ENCODE results near the gene TENM4. TPM values are rescaled to one million over a fixed set of nuclear protein-coding genes. Genes with fewer than 3 reads are reported as not detected.

The TENM4 gene
- total RNA-seq, 4 donors from 2014 or later: 7.7 to 39.3 (median 16.1) TPM

- intact Hi-C loops (cut with DNase I): no loop called here
Observed at GRCh38 chr11:78922859-78923625, 517.8 kb downstream of the TENM4 start.

GRCh38 chr11:78921509-78921908 lies 519.3 kb downstream of the TENM4 start:
- Histone ChIP-seq H3K27me3 (no peaks in the 10 kb centered on the region), H3K4me1 (no peaks in the 10 kb centered on the region), H3K4me3 (no peak overlapping the region), H3K27ac (no peak overlapping the region), H3K36me3 (no peaks in the 10 kb centered on the region), H3K9me3 (no peaks in the 10 kb centered on the region)
- TF ChIP-seq POLR2A (IDR thresholded peaks at IDR 0.05): no peak
- TF ChIP-seq, protein P1, sequence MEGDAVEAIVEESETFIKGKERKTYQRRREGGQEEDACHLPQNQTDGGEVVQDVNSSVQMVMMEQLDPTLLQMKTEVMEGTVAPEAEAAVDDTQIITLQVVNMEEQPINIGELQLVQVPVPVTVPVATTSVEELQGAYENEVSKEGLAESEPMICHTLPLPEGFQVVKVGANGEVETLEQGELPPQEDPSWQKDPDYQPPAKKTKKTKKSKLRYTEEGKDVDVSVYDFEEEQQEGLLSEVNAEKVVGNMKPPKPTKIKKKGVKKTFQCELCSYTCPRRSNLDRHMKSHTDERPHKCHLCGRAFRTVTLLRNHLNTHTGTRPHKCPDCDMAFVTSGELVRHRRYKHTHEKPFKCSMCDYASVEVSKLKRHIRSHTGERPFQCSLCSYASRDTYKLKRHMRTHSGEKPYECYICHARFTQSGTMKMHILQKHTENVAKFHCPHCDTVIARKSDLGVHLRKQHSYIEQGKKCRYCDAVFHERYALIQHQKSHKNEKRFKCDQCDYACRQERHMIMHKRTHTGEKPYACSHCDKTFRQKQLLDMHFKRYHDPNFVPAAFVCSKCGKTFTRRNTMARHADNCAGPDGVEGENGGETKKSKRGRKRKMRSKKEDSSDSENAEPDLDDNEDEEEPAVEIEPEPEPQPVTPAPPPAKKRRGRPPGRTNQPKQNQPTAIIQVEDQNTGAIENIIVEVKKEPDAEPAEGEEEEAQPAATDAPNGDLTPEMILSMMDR (IDR thresholded peaks at IDR 0.05): no peak
- intact Hi-C loops (cut with DNase I): no loop called here
- no peak for DNase-seq
- 51 to 65% methylated on average over 2 to 3 of the region's 3 CpGs for WGBS, 2 donors

More at GRCh38 chr11:78922859-78923625, 517.8 kb downstream of the TENM4 start:
- no peak for DNase-seq
- no peak overlapping the region for H3K4me3 ChIP-seq
- TF ChIP-seq, protein P1 (IDR thresholded peaks at IDR 0.05): no peak
- no peak for TF ChIP-seq POLR2A (IDR thresholded peaks at IDR 0.05)
- WGBS, 2 donors: 82 to 93% methylated on average over 5 of the region's 5 CpGs
- no peak overlapping the region for H3K27ac ChIP-seq
- H3K27me3 ChIP-seq: no peaks in the 10 kb centered on the region
- no peaks in the 10 kb centered on the region for H3K4me1 ChIP-seq
- no peaks in the 10 kb centered on the region for H3K36me3 ChIP-seq
- H3K9me3 ChIP-seq: no peaks in the 10 kb centered on the region

DNA sequence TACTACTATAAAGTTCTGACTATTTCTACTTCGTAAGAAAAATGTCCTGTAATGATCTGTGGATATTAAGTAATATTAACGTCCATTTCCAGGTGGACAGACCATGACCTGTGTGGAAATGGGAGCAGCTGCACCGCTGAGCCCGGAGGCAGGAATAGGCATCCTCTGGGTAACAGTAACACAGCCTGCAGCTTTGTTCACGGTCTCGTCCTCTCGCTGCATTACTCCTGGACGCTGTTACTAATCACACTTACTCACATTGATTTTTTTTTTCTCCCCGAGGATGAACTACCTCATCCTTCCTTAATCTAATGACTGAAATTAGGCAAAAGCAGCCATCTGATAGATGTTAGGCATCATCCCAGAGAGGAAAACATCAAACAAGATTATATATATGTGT lies 520.5 kb downstream of the TENM4 start:
- TF ChIP-seq, protein P1 (IDR thresholded peaks at IDR 0.05): no peak
- no peak for TF ChIP-seq POLR2A (IDR thresholded peaks at IDR 0.05)
- Histone ChIP-seq H3K9me3 (no peaks in the 10 kb centered on the region), H3K36me3 (no peaks in the 10 kb centered on the region), H3K27me3 (no peaks in the 10 kb centered on the region), H3K27ac (no peak overlapping the region), H3K4me1 (no peaks in the 10 kb centered on the region), H3K4me3 (no peak overlapping the region)
- intact Hi-C loops (cut with DNase I): no loop called here
- no peak for DNase-seq
- 63 to 77% methylated on average over 9 of the region's 9 CpGs for WGBS, 2 donors

- Histone ChIP-seq H3K4me3 (no peak overlapping the region), H3K27ac (no peak overlapping the region), H3K27me3 (no peaks in the 10 kb centered on the region), H3K9me3 (no peaks in the 10 kb centered on the region), H3K36me3 (no peaks in the 10 kb centered on the region), H3K4me1 (no peaks in the 10 kb centered on the region)
- 56 to 100% methylated on average over 1 of the region's 1 CpG for WGBS, 2 donors
- intact Hi-C loops (cut with DNase I): no loop called here
- no peak for DNase-seq
- TF ChIP-seq, protein P1 (IDR thresholded peaks at IDR 0.05): no peak
- TF ChIP-seq POLR2A (IDR thresholded peaks at IDR 0.05): no peak
Observed at GRCh38 chr11:78916759-78917158, 524.1 kb downstream of the TENM4 start.

DNA sequence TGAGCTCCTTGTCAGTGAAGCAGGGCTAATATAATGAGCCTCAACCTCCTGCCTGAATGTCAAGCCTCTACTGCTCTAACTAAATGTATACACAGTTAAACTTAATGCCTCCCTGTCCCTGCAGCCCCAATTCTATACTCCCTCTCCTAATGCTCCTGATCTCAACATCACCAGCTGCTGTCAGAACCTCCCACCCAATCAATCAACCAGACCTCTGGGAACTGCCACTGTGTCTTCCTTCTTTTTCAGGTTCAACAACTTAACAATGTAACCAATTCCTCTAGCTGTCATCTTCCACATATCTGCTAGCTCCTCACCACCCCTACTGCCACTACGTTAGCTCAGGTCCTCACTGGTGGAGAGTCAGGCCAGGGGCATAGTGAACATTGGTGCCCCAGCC lies 526.3 kb downstream of the TENM4 start:
- Histone ChIP-seq H3K9me3 (no peaks in the 10 kb centered on the region), H3K36me3 (no peaks in the 10 kb centered on the region), H3K27ac (no peak overlapping the region), H3K4me1 (no peaks in the 10 kb centered on the region), H3K4me3 (no peak overlapping the region), H3K27me3 (no peaks in the 10 kb centered on the region)
- WGBS, 2 donors: 57 to 100% methylated on average over 1 of the region's 1 CpG
- DNase-seq: no peak
- intact Hi-C loops (cut with DNase I): no loop called here
- no peak for TF ChIP-seq POLR2A (IDR thresholded peaks at IDR 0.05)
- TF ChIP-seq, protein P1 (IDR thresholded peaks at IDR 0.05): no peak
